ENCODE results near the gene MTARC2. TPM values are rescaled to one million over a fixed set of nuclear protein-coding genes. Genes with fewer than 3 reads are reported as not detected.

The MTARC2 gene
- total RNA-seq, 6 experiments from 2014 or later, result 3.2 to 5.2 (median 3.8) TPM

DNA sequence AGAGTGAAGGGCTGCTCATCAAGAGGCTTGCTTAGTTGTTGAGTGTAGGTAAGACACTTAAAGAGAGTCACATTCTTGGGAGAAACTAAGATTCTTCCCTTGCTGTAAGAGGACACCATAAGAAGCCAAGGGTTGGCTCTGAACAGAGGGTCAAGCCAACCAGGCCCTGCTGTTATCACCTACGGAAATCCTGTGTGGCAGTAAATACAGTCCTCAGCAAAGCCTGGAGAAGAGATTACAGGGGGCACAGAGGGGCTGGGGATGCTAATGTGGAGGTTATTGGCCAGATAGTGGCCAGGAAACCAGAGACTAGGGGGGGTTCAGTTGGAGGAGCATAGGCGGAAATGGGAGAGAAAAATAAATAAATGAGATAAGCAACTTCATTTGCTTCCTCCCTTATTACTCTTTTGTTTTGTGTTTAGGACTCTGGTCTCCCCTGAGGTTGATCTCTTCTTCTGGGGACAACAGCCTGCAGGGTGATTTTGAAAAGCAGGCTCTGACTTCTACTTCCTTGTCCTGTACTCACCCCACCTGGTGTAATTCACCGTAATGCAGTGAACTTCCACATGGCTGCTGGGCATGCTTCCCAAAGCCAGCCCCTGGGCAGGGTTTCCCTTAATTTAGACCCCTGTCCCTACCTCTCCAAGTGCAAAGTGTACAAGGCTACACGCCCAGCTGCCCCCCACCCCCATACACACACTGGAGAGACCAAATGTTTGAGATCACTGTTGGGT is 79.5 kb downstream of the MTARC2 start:
- Mint-ChIP-seq H3K9me3 (no peaks in the 10 kb centered on the region), H3K4me3 (no peak overlapping the region), H3K36me3 (ENCODE audit: low read depth) (0 out of 2 replicates have a peak, but pooled peaks cover 5% of the 10 kb centered on the region), H3K27me3 (ENCODE audit: insufficient read depth) (peaks cover 4% of the 10 kb centered on the region), H3K27ac (no peak overlapping the region), H3K4me1 (ENCODE audit: low read depth) (peaks cover 23% of the 10 kb centered on the region)
- TF ChIP-seq CTCF (IDR thresholded peaks at IDR 0.05), result no peak
- DNase-seq, result no peak

DNA sequence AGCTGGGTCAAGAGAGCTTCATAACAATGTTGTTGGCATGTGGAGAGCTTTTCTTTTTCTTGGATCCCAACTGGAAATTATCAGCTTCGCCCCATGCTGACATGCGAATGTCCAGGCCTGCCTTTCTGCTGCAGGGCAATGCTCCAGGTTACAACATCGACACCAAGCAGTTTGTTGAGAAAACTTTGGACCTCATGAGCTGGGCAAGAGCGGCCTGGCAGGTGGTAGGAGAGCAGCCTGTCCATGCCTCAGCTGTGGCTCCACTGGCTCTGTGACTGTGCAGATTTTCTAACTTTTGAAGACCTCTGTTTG is 80.0 kb downstream of the MTARC2 start:
- no peak overlapping the region for H3K27ac Mint-ChIP-seq
- peaks cover 22% of the 10 kb centered on the region for H3K4me1 Mint-ChIP-seq (ENCODE audit: low read depth)
- H3K27me3 Mint-ChIP-seq (ENCODE audit: insufficient read depth), result peaks cover 4% of the 10 kb centered on the region
- 0 out of 2 replicates have a peak, but pooled peaks cover 5% of the 10 kb centered on the region for H3K36me3 Mint-ChIP-seq (ENCODE audit: low read depth)
- no peak for DNase-seq
- H3K4me3 Mint-ChIP-seq, result no peak overlapping the region
- H3K9me3 Mint-ChIP-seq, result no peaks in the 10 kb centered on the region
- TF ChIP-seq CTCF (IDR thresholded peaks at IDR 0.05), result no peak

DNA sequence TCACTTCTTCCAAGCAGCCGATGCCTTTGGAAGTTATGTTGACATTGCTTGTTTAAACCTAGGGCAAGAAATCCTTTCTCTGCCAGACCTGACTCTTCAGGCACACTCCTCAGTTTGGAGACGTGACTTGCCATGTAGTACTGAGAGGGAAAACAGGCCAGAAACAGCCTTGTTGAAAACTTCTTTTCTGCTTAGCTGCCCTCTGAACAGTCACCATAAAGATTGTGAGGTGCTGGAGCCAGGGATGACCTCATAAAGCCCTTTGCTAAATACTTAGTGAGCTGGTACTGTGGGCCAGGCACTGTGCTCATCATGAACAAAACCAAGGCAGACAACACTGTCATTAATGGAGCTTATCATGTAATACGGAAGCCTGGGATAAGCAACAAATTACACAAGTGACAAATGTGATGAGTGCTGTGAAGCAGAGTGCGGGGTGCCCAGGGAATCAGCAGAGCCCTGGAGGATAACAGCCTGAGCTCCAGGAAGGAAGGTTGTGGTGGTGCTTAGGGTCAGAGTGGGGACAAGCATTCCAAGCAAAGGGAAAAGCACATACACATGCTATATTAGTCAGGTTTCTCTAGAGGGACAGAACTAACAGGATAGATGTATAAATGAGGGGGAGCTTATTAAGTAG is 80.9 kb downstream of the MTARC2 start:
- no peak overlapping the region for H3K27ac Mint-ChIP-seq
- DNase-seq, result no peak
- peaks cover 13% of the 10 kb centered on the region for H3K4me1 Mint-ChIP-seq (ENCODE audit: low read depth)
- no peaks in the 10 kb centered on the region for H3K9me3 Mint-ChIP-seq
- H3K4me3 Mint-ChIP-seq, result no peak overlapping the region
- H3K36me3 Mint-ChIP-seq (ENCODE audit: low read depth), result 0 out of 2 replicates have a peak, but pooled peaks cover 5% of the 10 kb centered on the region
- H3K27me3 Mint-ChIP-seq (ENCODE audit: insufficient read depth), result peaks cover 3% of the 10 kb centered on the region
- no peak for TF ChIP-seq CTCF (IDR thresholded peaks at IDR 0.05)

DNA sequence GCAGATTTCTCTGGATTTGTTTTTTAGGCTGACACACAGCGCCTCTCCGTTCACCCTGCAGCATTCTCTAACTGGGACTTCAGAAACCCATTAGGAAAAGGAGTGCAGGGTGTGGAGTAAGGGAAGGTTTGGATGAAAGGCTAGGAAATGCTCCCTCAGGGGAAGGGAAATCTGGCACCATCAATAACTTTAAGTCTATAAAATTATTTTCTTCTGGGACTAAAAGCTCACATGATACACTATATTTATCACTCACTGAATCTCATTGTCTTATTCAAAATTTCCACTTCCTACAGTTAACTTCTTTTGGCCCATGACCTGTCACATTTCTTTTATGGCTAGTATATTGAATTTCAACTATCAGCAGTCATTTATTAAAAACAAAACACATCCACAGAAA is 85.3 kb downstream of the MTARC2 start:
- Mint-ChIP-seq H3K27me3 (ENCODE audit: insufficient read depth) (peaks cover 3% of the 10 kb centered on the region), H3K9me3 (no peaks in the 10 kb centered on the region), H3K4me1 (ENCODE audit: low read depth) (peaks cover 2% of the 10 kb centered on the region; the same call in 1 of the 2 replicates), H3K4me3 (no peak overlapping the region), H3K36me3 (ENCODE audit: low read depth) (0 out of 2 replicates have a peak, but pooled peaks cover 5% of the 10 kb centered on the region), H3K27ac (no peak overlapping the region)
- DNase-seq, result no peak
- TF ChIP-seq CTCF (IDR thresholded peaks at IDR 0.05), result no peak

Other genes with a start within 250 kb of the MTARC2 start
- gene MARK1, start 220.2 kb upstream of the MTARC2 start, total RNA-seq (2021; fragmentation: NEBNext Ultra II Directional; extraction: Animal tissue kit (Norgen Biotek cat#: 25700)), result not detected
- under 1 TPM; 0.08 to 0.50 (median 0.19) TPM for gene C1orf115, start 58.0 kb upstream of the MTARC2 start, total RNA-seq (2021; fragmentation: NEBNext Ultra II Directional; extraction: Animal tissue kit (Norgen Biotek cat#: 25700))
- gene MTARC1, start 38.6 kb downstream of the MTARC2 start, total RNA-seq (2021; fragmentation: NEBNext Ultra II Directional; extraction: Animal tissue kit (Norgen Biotek cat#: 25700)), result 1 to 10 TPM; 1.1 to 1.9 (median 1.7) TPM
- gene HLX, start 131.1 kb downstream of the MTARC2 start, total RNA-seq (2021; fragmentation: NEBNext Ultra II Directional; extraction: Animal tissue kit (Norgen Biotek cat#: 25700)), result 10 to 100 TPM in 5 of 6 experiments, 1 to 10 TPM in 1; 9.9 to 14.3 (median 11.3) TPM